Measurements from ENCODE around the gene RHEX.
"Not testable (repeated sequence)": the region's sequence is repeated elsewhere in the genome, so short reads cannot be mapped to it uniquely, and the experiment has no call there.

- TF ChIP-seq CTCF, POLR2A, EP300 (IDR thresholded peaks at IDR 0.05): not testable (repeated sequence)
Measured at GRCh38 chr1:206064501-206064900, 11.5 kb downstream of the RHEX start.

Measured in ovary (tissue), 3 donors.